HCT116 (cell line): Measurements from ENCODE around the gene ENGASE. TPM values are rescaled to one million over a fixed set of nuclear protein-coding genes. Genes with fewer than 3 reads are reported as not detected.

Experiments
- ATAC-seq: fragments of 200-7000 bp; cut with Tn5 transposase; 2 replicates; pipeline ENCODE4 v1.9.1; 2020; ENCODE audit warnings: mild to moderate bottlenecking, moderate library complexity
- BruUV-seq: library from RNA; stranded (reverse); fragments of 400-500 nt; replicated peaks from 2 replicates; lab custom pipeline; 2021; lab: Mats Ljungman, UMichigan
- CTCF ChIA-PET: fragments of 300-600 bp; sonication (Branson Sonifier 250); formaldehyde crosslinking; loops from one replicate; lab custom pipeline; 2021; ENCODE audit warnings: antibody characterized with exemption; lab: Charles Lee
- POLR2A ChIA-PET: fragments of 300-600, 350-600 bp; sonication (Branson Sonifier 250); formaldehyde crosslinking; loops from one replicate; lab custom pipeline; 2021; ENCODE audit warnings: antibody characterized with exemption; lab: Charles Lee
- RAD21 ChIA-PET, 2 experiments: fragments of 300-600 bp; sonication (Branson Sonifier 250); formaldehyde crosslinking; loops; one replicate each; lab custom pipeline; 2023; ENCODE audit warnings: low total read pairs in 2 of 2; ENCODE audit not compliant: uncharacterized antibody in 2 of 2, unreplicated experiment in 2 of 2, low non-redundant PET in 1 of 2; lab: Charles Lee
- DNase-seq: peaks from one replicate; pipeline ENCODE4 v3.0.0-alpha.2; 2010; ENCODE audit warnings: low read depth, low spot score
- H2AFZ ChIP-seq: fragments of 200-600 bp; shearing (Covaris generic), sonication (generic); 2 replicates; pipeline ENCODE4 v1.6.1; 2017; ENCODE audit warnings: low read depth, mixed run types, mixed read lengths, antibody characterized with exemption, low read length; ENCODE audit not compliant: poor library complexity, severe bottlenecking
- H3K27ac ChIP-seq: 2 replicates; pipeline ENCODE4 v1.5.1; 2012; ENCODE audit warnings: low read depth, low read length
- H3K27me3 ChIP-seq: fragments of 200-600 bp; sonication (generic); 2 replicates; pipeline ENCODE4 v1.6.1; 2016; ENCODE audit warnings: mixed run types, low read length, mixed read lengths; ENCODE audit not compliant: insufficient read depth
- H3K36me3 ChIP-seq, 2 experiments: fragments of 200-500 bp in 1 of 2; fragments of 200-600 bp in 1 of 2; sonication (Bioruptor generic) in 1 of 2; sonication (generic) in 1 of 2; 2 replicates each; pipeline versions ENCODE4 v1.5.1 to v1.6.1; 2014 to 2016; ENCODE audit warnings: low read length in 2 of 2, inconsistent platforms in 1 of 2, mixed read lengths in 1 of 2, mixed run types in 1 of 2; ENCODE audit not compliant: insufficient read depth in 2 of 2, control insufficient read depth in 1 of 2
- H3K4me1 ChIP-seq, 2 experiments: fragments of 200-600 bp in 1 of 2; sonication (generic) in 1 of 2; 2 replicates each; pipeline versions ENCODE4 v1.5.1 to v1.6.1; 2012 to 2017; ENCODE audit warnings: low read length in 2 of 2, inconsistent platforms in 1 of 2, mild to moderate bottlenecking in 1 of 2, mixed read lengths in 1 of 2, mixed run types in 1 of 2, moderate library complexity in 1 of 2; ENCODE audit not compliant: insufficient read depth in 2 of 2, control insufficient read depth in 1 of 2
- H3K4me2 ChIP-seq: fragments of 200-600 bp; sonication (generic); 2 replicates; pipeline ENCODE4 v1.6.1; 2017; ENCODE audit warnings: mixed run types, low read length, mixed read lengths
- H3K4me3 ChIP-seq, 2 experiments: fragments of 200-600 bp in 1 of 2; sonication (generic) in 1 of 2; replicated peaks in 1 of 2; 2 replicates each; pipeline ENCODE4 v1.5.1; 2011 to 2016; ENCODE audit warnings: low read length in 2 of 2, control low read depth in 1 of 2, low read depth in 1 of 2, mild to moderate bottlenecking in 1 of 2, mixed read lengths in 1 of 2, mixed run types in 1 of 2
- H3K79me2 ChIP-seq: fragments of 200-600 bp; sonication (generic); 2 replicates; pipeline ENCODE4 v1.6.1; 2017; ENCODE audit warnings: mild to moderate bottlenecking, mixed run types, low read length, moderate library complexity, mixed read lengths; ENCODE audit not compliant: insufficient read depth
- H3K9ac ChIP-seq: fragments of 200-600 bp; sonication (generic); 2 replicates; pipeline ENCODE4 v1.6.1; 2016; ENCODE audit warnings: low read length, mixed read lengths
- H3K9me2 ChIP-seq: fragments of 200-600 bp; sonication (generic), shearing (Covaris generic); 2 replicates; pipeline ENCODE4 v1.6.1; 2017; ENCODE audit warnings: mixed run types, mild to moderate bottlenecking, moderate library complexity; ENCODE audit not compliant: insufficient read depth
- H3K9me3 ChIP-seq, 2 experiments: fragments of 200-500 bp in 1 of 2; fragments of 200-600 bp in 1 of 2; sonication (Bioruptor generic) in 1 of 2; sonication (generic) in 1 of 2; 2 replicates each; pipeline ENCODE4 v1.6.1; 2014 to 2017; ENCODE audit warnings: low read length in 2 of 2, mixed read lengths in 2 of 2, inconsistent platforms in 1 of 2, low read depth in 1 of 2, mild to moderate bottlenecking in 1 of 2, mixed run types in 1 of 2, moderate library complexity in 1 of 2; ENCODE audit not compliant: control insufficient read depth in 1 of 2, insufficient read depth in 1 of 2
- H4K20me1 ChIP-seq: fragments of 200-600 bp; sonication (generic), shearing (Covaris generic); 2 replicates; pipeline ENCODE4 v1.6.1; 2017; ENCODE audit warnings: mixed run types, mild to moderate bottlenecking, moderate library complexity; ENCODE audit not compliant: insufficient read depth
- EGR1 ChIP-seq: IDR thresholded peaks from 2 replicates; pipeline ENCODE4 v1.6.1; 2012; ENCODE audit warnings: low read depth
- ELF1 ChIP-seq: IDR thresholded peaks from 2 replicates; pipeline ENCODE4 v1.6.1; 2012; ENCODE audit warnings: low read depth, borderline replicate concordance
- EZH2 ChIP-seq: fragments of 200-600 bp; sonication (generic); IDR thresholded peaks from 2 replicates; pipeline ENCODE4 v1.6.1; 2017; ENCODE audit warnings: antibody characterized with exemption, mixed run types
- POLR2A ChIP-seq: IDR thresholded peaks from 2 replicates; pipeline ENCODE4 v1.7.0; 2011; ENCODE audit warnings: borderline replicate concordance; ENCODE audit not compliant: insufficient read depth, insufficient read length; ENCODE audit errors: extremely low read depth
- POLR2AphosphoS5 ChIP-seq: IDR thresholded peaks from 2 replicates; pipeline ENCODE4 v1.6.1; 2011; ENCODE audit warnings: mild to moderate bottlenecking, low read depth, low read length, moderate library complexity
- RAD21 ChIP-seq: IDR thresholded peaks from 2 replicates; pipeline ENCODE4 v1.6.1; 2012; ENCODE audit warnings: low read depth, mild to moderate bottlenecking
- SIN3A ChIP-seq: IDR thresholded peaks from 2 replicates; pipeline ENCODE4 v1.6.1; 2012; ENCODE audit warnings: low read depth
- ZFX ChIP-seq: fragments of 450-650 bp; IDR thresholded peaks from 2 replicates; pipeline ENCODE4 v1.6.1; 2017
- intact Hi-C: fragments of 100-400 bp; cut with micrococcal nuclease; formaldehyde crosslinking; loops from 2 replicates; pipeline ENCODE4 v1.10.0; 2022
- total RNA-seq: library from RNA; stranded (reverse); gene quantifications from one replicate; pipeline ENCODE4 v1.2.1, GENCODE V29; 2021; ENCODE audit not compliant: unreplicated experiment
- TF ChIP-seq, protein P1 (sequence below): IDR thresholded peaks from 2 replicates; pipeline ENCODE4 v1.6.1; 2012
- TF ChIP-seq, protein P2 (sequence below): IDR thresholded peaks from 2 replicates; pipeline ENCODE4 v1.6.1; 2012
- TF ChIP-seq, protein P3 (sequence below): IDR thresholded peaks from 2 replicates; pipeline ENCODE4 v1.6.1; 2012; ENCODE audit warnings: low read depth
- TF ChIP-seq, protein P4 (sequence below): IDR thresholded peaks from 2 replicates; pipeline ENCODE4 v1.6.1; 2011; ENCODE audit warnings: mild to moderate bottlenecking, low read length, moderate library complexity; ENCODE audit not compliant: insufficient replicate concordance; ENCODE audit errors: extremely low read depth

Gene ENGASE
- total RNA-seq, 1 experiment from 2014 or later = 54.2 TPM

DNA sequence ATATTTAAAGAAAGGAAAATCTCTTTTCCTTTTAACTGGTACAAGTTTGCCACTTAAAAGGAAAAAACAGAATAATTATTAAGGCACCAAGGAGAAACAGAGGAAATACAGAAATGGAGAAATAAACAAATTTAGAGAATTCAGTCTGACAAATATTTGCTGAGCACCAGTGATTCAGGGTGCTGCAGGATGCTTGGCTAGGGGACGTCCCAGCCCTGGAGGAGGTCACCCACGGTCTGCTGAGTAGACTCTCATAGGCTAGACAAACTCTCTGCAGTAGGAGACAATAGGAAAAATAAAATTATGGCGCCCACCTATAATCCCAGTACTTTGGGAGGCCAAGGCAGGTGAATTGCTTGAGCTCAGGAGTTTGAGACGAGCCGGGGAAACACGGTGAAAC is 34.7 kb upstream of the ENGASE start:
- TF ChIP-seq, protein P1, sequence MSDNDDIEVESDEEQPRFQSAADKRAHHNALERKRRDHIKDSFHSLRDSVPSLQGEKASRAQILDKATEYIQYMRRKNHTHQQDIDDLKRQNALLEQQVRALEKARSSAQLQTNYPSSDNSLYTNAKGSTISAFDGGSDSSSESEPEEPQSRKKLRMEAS = no peak
- TF ChIP-seq EZH2 (no peak), ELF1 (no peak), POLR2AphosphoS5 (no peak), EGR1 (no peak), RAD21 (no peak), SIN3A (no peak), POLR2A (no peak), ZFX (no peak)
- TF ChIP-seq, protein P2, sequence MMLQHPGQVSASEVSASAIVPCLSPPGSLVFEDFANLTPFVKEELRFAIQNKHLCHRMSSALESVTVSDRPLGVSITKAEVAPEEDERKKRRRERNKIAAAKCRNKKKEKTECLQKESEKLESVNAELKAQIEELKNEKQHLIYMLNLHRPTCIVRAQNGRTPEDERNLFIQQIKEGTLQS = no peak
- TF ChIP-seq, protein P3, sequence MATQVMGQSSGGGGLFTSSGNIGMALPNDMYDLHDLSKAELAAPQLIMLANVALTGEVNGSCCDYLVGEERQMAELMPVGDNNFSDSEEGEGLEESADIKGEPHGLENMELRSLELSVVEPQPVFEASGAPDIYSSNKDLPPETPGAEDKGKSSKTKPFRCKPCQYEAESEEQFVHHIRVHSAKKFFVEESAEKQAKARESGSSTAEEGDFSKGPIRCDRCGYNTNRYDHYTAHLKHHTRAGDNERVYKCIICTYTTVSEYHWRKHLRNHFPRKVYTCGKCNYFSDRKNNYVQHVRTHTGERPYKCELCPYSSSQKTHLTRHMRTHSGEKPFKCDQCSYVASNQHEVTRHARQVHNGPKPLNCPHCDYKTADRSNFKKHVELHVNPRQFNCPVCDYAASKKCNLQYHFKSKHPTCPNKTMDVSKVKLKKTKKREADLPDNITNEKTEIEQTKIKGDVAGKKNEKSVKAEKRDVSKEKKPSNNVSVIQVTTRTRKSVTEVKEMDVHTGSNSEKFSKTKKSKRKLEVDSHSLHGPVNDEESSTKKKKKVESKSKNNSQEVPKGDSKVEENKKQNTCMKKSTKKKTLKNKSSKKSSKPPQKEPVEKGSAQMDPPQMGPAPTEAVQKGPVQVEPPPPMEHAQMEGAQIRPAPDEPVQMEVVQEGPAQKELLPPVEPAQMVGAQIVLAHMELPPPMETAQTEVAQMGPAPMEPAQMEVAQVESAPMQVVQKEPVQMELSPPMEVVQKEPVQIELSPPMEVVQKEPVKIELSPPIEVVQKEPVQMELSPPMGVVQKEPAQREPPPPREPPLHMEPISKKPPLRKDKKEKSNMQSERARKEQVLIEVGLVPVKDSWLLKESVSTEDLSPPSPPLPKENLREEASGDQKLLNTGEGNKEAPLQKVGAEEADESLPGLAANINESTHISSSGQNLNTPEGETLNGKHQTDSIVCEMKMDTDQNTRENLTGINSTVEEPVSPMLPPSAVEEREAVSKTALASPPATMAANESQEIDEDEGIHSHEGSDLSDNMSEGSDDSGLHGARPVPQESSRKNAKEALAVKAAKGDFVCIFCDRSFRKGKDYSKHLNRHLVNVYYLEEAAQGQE = no peak
- TF ChIP-seq, protein P4, sequence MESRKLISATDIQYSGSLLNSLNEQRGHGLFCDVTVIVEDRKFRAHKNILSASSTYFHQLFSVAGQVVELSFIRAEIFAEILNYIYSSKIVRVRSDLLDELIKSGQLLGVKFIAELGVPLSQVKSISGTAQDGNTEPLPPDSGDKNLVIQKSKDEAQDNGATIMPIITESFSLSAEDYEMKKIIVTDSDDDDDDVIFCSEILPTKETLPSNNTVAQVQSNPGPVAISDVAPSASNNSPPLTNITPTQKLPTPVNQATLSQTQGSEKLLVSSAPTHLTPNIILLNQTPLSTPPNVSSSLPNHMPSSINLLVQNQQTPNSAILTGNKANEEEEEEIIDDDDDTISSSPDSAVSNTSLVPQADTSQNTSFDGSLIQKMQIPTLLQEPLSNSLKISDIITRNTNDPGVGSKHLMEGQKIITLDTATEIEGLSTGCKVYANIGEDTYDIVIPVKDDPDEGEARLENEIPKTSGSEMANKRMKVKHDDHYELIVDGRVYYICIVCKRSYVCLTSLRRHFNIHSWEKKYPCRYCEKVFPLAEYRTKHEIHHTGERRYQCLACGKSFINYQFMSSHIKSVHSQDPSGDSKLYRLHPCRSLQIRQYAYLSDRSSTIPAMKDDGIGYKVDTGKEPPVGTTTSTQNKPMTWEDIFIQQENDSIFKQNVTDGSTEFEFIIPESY = no peak
- Histone ChIP-seq H3K36me3 (no peaks in the 10 kb centered on the region), H3K4me3 (no peak overlapping the region), H3K79me2 (no peaks in the 10 kb centered on the region), H3K4me2 (no peak overlapping the region), H3K9me3 (no peaks in the 10 kb centered on the region), H2AFZ (no peak overlapping the region), H3K27ac (no peak overlapping the region), H3K9me2 (no peaks in the 10 kb centered on the region), H3K4me1 (peaks cover 0 to 10% of the 10 kb centered on the region in 2 experiments; a peak in 3 of 4 replicates), H3K27me3 (no peaks in the 10 kb centered on the region), H3K9ac (no peak overlapping the region), H4K20me1 (no peaks in the 10 kb centered on the region)
- intact Hi-C loops = no loop called here
- ATAC-seq (no peak), DNase-seq (no peak)
- ChIA-PET CTCF (interaction anchor here (1.3 to 3.3 kb wide), 4 partner anchors 12 to 348 kb away, joined by 3 to 37 read pairs (median 4); no protein-coding TSS in a partner anchor), RAD21 (no interaction called here), POLR2A (no interaction called here)
- BruUV-seq = no TSS peak
